A549 (cell line): ENCODE results near the gene DOLPP1.

Experiments
- CHD4 ChIP-seq: fragments of 200-600 bp; sonication (generic); IDR thresholded peaks from 2 replicates; pipeline ENCODE4 v1.6.1; 2016; ENCODE audit warnings: antibody characterized with exemption, mild to moderate bottlenecking, borderline replicate concordance
- NR3C1 ChIP-seq: fragments of >200 bp; sonication (Bioruptor Twin); formaldehyde crosslinking; IDR thresholded peaks from 3 replicates; pipeline ENCODE4 v1.6.1; 2017
- PHF8 ChIP-seq: fragments of 200-600 bp; sonication (generic); IDR thresholded peaks from 2 replicates; pipeline ENCODE4 v1.6.1; 2016; ENCODE audit warnings: low read depth, mild to moderate bottlenecking, antibody characterized with exemption, moderate library complexity, borderline replicate concordance
- TF ChIP-seq, protein P1 (sequence below): fragments of >200 bp; sonication (Bioruptor Twin); formaldehyde crosslinking; IDR thresholded peaks from 3 replicates; pipeline ENCODE4 v1.5.1; 2016

DNA sequence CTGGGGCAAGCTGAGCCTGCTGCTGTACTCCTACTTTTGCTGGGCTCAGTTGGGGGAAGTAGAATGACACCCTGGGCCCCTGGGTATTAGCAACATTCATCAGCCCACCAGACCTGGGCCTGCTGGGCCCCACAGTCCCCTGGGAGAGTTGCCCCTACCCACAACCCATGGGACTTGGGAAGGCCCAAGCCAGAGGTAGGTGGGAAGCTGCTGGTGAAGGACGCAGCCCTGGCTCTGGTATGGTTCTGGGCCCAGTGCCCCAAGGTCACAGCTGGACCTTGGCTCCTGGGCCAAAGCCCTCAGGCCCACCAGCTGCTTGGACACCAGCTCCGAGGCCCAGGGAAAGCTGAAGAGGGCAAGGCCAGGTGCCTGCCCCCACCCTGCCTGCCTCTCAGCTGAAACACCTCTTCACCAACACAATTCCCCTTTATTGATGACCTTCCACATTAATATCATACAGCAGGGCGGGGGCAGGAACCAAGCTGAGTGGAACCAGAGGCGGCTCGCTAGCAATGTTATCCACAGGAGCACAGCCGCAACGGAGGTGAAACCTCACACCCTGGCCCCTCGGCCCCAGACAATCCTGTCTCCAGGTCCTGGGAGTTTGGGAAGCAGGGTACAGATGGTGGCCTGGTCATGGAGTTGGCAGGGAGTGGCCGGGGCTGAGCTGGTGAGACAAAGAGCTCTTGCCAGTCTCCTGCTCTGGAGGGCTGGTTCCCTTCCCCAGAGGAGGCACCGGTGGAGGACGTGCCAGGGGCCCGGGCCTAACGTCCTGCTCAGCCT is 13.7 kb downstream of the DOLPP1 start:
- TF ChIP-seq, protein P1, sequence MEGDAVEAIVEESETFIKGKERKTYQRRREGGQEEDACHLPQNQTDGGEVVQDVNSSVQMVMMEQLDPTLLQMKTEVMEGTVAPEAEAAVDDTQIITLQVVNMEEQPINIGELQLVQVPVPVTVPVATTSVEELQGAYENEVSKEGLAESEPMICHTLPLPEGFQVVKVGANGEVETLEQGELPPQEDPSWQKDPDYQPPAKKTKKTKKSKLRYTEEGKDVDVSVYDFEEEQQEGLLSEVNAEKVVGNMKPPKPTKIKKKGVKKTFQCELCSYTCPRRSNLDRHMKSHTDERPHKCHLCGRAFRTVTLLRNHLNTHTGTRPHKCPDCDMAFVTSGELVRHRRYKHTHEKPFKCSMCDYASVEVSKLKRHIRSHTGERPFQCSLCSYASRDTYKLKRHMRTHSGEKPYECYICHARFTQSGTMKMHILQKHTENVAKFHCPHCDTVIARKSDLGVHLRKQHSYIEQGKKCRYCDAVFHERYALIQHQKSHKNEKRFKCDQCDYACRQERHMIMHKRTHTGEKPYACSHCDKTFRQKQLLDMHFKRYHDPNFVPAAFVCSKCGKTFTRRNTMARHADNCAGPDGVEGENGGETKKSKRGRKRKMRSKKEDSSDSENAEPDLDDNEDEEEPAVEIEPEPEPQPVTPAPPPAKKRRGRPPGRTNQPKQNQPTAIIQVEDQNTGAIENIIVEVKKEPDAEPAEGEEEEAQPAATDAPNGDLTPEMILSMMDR = no peak
- TF ChIP-seq NR3C1 = no peak
- TF ChIP-seq PHF8 = no peak
- no peak for TF ChIP-seq CHD4
